Measurements from ENCODE around the gene SIMC1.

The SIMC1 gene

DNA sequence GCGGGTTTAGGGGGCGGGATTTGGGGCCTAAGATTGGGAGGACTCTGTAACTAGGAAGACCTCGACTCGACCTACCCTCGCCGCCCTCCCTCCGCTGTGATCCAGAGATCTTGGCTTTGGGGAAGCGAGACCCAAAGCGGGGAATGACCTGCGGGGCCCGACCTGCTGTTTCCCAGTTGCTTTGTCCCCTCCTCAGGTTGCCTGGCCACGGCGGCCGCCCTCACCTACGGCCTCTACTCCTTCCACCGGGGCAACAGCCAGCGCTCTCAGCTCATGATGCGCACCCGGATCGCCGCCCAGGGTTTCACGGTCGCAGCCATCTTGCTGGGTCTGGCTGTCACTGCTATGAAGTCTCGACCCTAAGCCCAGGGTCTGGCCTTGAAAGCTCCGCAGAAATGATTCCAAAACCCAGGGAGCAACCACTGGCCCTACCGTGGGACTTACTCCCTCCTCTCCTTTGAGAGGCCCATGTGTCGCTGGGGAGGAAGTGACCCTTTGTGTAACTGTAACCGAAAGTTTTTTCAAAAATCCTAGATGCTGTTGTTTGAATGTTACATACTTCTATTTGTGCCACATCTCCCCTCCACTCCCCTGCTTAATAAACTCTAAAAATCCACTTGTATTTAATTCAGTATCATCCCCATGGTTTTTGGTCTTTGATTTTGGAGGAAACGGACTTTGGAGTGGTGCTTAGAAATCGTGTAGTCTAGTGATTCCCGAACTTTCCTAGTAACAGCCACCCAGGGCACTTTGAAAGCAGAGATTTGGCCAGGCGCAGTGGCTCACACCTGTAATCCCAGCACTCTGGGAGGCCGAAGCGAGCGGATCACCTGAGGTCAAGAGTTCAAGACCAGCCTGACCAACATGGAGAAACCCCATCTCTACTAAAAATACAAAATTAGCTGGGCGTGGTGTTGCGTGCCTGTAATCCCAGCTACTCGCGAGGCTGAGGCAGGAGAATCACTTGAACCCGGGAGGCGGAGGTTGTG lies 151.2 kb downstream of the SIMC1 start:
- peak in 1 of 2 experiments; percentile 78 for DNase-seq

DNA sequence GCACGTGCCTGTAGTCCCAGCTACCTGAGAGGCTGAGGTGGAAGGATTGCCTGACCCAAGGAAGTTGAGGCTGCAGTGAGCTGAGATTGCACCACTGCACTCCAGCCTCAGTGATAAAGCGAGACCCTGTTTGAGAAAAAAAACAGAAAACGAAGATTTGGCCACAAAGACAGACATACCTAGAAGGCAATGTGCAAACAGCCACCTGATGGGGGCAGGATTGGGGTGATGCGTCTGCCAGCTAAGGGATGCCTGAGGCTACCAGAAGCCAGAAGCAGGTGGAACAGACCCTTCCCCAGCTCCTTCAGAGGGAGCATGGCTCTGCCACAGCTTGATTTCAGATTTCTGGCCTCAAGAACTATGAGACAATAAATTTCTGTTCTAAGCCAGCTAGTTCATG lies 153.3 kb downstream of the SIMC1 start:
- DNase-seq, result no peak

DNA sequence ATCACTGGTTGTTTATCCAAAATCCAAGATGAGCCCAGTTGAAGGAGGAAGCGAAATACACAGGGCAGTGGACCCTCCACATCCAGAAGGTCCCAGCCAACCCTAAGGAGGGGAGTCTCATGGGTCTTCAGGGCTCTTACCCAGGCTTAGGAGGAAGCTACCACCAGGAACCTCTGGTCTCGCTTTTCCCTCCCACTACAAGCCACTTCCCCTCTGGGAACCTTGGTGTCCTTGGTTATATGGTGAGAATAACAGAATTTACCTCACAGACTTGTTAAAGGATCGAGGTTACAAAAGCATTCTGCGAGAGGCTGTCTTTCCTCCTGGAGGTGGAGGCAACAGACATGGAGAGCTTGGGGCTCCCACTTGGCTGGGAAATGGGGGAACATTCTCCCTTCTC lies 153.8 kb downstream of the SIMC1 start:
- DNase-seq, result no peak

DNA sequence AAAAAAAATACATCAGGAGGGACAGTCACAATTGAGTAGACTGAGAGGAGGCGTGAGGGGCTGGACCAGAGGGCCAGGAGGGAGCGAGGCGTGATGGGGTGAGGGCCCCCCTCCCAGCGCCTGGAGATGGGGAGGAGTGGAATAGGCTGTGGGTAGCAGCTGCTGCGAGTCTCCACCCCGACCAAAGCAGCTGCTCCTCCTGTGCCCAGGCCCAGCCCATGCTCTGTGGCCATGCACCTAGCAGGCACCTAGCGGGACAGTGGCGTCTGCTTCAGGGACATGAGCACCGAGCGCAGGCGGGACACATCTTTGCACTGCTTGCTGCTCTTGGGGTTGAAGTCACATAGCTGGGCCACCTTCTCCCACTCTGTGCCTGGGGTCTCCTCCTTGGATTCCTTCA lies 154.3 kb downstream of the SIMC1 start:
- DNase-seq, result no peak

DNA sequence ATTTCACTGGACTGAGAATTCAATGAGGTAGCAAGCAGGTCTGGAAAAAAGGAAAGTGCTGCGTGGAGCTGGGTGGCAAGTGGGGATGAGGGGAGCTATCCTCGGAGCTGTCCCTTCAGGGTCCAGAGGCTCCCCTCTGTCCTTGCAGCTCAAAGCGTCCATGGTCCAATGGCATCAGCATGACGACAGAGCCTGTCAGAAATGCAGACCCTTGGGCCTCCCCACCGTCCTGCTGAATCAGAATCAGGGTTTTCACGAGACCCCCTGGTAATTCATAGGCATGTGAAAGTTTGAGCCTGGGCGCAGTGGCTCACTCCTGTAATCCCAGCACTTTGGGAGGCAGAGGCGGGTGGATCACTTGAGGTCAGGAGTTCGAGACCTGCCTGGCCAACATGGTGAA lies 155.9 kb downstream of the SIMC1 start:
- no peak for DNase-seq

DNA sequence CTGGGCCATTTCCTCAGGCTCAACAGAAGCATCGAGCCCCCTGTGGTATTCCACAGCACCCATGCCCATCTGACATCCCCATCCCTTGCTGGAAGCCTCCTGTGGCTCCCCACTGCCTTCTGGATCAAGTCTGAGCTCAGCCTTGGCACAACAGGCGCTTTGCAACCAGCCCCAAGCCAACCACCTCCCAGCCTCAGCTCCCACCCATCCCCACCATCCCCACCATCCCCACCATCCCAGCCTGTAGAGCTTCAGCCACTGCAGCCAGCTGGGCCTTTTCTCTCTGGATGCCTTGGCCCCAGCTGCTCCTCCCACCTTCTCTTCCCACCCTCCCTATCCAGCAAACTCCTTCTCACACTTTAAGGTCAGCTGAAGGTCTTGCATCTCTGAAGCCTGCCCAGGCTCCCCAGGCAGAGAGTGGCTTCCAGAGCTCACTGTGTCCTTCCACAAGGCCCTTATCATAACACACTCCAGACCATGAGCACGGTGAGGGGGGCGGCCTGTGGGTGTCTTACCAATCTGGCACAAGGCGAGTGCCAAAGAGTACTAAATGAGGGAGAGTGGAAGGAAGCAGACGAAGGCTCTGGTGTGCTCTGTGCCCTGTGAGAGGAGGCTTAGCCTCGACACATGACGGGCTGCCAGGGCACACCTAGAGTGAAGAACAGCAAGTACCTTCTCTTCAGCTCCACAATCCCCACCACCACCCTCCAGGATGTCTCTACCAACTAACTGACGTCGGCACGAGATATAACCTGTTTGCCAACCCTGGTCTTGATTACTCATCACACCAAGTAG lies 156.9 kb downstream of the SIMC1 start:
- no peak for DNase-seq
